IPS-18a (cell line): Measurements from ENCODE around the gene DMD.
"Not testable (repeated sequence)": the region's sequence is repeated elsewhere in the genome, so short reads cannot be mapped to it uniquely, and the experiment has no call there.

ENCODE experiments used
- H3K27ac ChIP-seq: one replicate; pipeline ENCODE4 v1.5.1; 2013; ENCODE audit warnings: low read length
- H3K27me3 ChIP-seq: one replicate; pipeline ENCODE4 v1.6.1; 2013; ENCODE audit warnings: mild to moderate bottlenecking, low read length; ENCODE audit not compliant: control insufficient read depth, insufficient read depth
- H3K36me3 ChIP-seq: one replicate; pipeline ENCODE4 v1.6.1; 2013; ENCODE audit warnings: low read depth, low read length; ENCODE audit not compliant: control insufficient read depth
- H3K4me1 ChIP-seq: one replicate; pipeline ENCODE4 v1.6.1; 2013; ENCODE audit warnings: low read depth, low read length; ENCODE audit not compliant: control insufficient read depth
- H3K4me3 ChIP-seq: one replicate; pipeline ENCODE4 v1.5.1; 2013; ENCODE audit warnings: low read length
- H3K9ac ChIP-seq: one replicate; pipeline ENCODE4 v1.6.1; 2013; ENCODE audit warnings: mild to moderate bottlenecking, low read length, moderate library complexity
- H3K9me3 ChIP-seq: one replicate; pipeline ENCODE4 v1.6.1; 2013; ENCODE audit warnings: low read depth, low read length; ENCODE audit not compliant: control insufficient read depth

The DMD gene

GRCh38 chrX:32533848-32534247 is 677.5 kb downstream of the DMD start:
- no peaks in the 10 kb centered on the region for H3K36me3 ChIP-seq

DNA sequence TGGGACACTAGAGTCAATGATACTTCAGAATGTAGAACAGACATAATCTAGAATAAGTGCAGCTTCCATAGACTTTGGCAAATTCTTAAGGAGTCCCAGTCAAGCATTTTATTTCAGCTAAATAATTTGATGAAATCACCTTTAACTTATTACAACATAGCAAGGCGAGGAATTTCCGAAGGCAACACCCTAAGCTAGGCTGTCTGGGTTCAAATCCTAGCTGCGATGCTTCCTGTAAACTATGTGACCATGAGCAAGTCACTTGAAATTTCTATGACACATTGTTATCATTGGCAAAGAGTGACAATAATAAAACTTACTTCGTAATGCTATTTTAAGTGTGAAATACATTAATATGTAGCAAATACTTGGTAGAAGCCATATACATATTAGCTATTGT is 679.1 kb downstream of the DMD start:
- Histone ChIP-seq H3K9me3 (no peaks in the 10 kb centered on the region), H3K4me3 (no peak overlapping the region), H3K4me1 (no peaks in the 10 kb centered on the region), H3K27me3 (no peaks in the 10 kb centered on the region), H3K36me3 (no peaks in the 10 kb centered on the region), H3K27ac (no peak overlapping the region), H3K9ac (no peak overlapping the region)

More at GRCh38 chrX:32533848-32534247, 677.5 kb downstream of the DMD start:
- Histone ChIP-seq H3K27ac (no peak overlapping the region), H3K9ac (no peak overlapping the region), H3K27me3 (no peaks in the 10 kb centered on the region), H3K9me3 (no peaks in the 10 kb centered on the region), H3K4me3 (no peak overlapping the region), H3K4me1 (peaks cover 5% of the 10 kb centered on the region)

DNA sequence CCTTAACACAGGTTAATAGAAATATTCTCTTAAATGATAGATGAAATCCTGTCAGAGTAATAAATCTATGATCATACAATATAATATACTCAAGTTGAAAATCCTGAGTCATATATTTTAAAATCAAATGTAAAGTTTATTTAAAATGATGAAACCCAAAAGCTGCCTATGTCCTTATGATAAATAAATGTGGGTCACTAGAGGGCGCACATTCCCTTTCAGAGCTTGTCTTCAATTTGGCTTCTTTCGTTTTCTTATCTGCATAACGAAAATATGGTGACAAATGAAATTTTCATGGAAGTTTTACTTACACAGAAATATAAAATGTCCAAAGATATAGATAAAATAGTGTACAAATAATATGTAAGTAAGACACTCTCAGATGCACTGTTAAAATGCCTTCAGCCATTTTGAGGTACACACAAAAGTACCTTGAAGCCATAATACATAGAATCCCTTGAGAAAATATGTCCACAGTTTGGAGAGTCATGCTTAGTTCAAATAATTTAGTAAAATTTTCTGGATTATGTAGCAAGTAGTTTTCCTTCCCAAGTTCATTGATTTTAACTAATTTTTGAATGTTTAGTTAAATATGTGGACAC is 680.4 kb downstream of the DMD start:
- no peak overlapping the region for H3K9ac ChIP-seq
- H3K4me1 ChIP-seq, result no peaks in the 10 kb centered on the region
- no peaks in the 10 kb centered on the region for H3K27me3 ChIP-seq
- H3K36me3 ChIP-seq, result no peaks in the 10 kb centered on the region
- no peak overlapping the region for H3K27ac ChIP-seq
- no peaks in the 10 kb centered on the region for H3K9me3 ChIP-seq
- no peak overlapping the region for H3K4me3 ChIP-seq

- not testable (repeated sequence) for H3K9ac ChIP-seq, H3K27ac ChIP-seq, H3K9me3 ChIP-seq, H3K4me1 ChIP-seq, H3K4me3 ChIP-seq, H3K27me3 ChIP-seq, H3K36me3 ChIP-seq
Measured at GRCh38 chrX:32528451-32528850, 682.9 kb downstream of the DMD start.

GRCh38 chrX:32525234-32525633 is 686.1 kb downstream of the DMD start:
- H3K4me3 ChIP-seq, result no peak overlapping the region
- H3K9me3 ChIP-seq, result no peaks in the 10 kb centered on the region
- H3K27me3 ChIP-seq, result no peaks in the 10 kb centered on the region
- H3K27ac ChIP-seq, result no peak overlapping the region
- no peak overlapping the region for H3K9ac ChIP-seq
- H3K36me3 ChIP-seq, result no peaks in the 10 kb centered on the region
- H3K4me1 ChIP-seq, result no peaks in the 10 kb centered on the region

DNA sequence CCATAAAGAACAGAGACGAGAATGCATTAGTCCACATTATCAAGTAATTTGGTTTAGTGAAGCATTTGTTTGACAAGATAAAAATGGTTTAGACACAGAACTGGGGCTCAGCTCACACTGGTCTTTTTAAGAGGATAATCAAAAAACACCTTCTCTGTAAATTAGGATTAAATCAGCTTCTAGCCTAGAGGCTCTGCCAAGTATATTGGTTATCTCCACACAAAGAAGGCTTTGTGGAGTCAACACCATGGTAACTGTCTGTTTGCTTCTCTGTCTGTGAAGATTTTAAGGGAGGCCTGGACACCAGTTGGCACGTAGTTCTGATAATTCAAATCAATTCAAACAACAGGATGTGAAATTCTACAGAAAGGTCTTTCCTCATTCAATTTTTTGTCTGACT is 687.0 kb downstream of the DMD start:
- H3K27ac ChIP-seq, result no peak overlapping the region
- H3K27me3 ChIP-seq, result no peaks in the 10 kb centered on the region
- no peaks in the 10 kb centered on the region for H3K36me3 ChIP-seq
- no peak overlapping the region for H3K4me3 ChIP-seq
- no peaks in the 10 kb centered on the region for H3K9me3 ChIP-seq
- no peaks in the 10 kb centered on the region for H3K4me1 ChIP-seq
- no peak overlapping the region for H3K9ac ChIP-seq

- Histone ChIP-seq H3K9ac (no peak overlapping the region), H3K4me3 (no peak overlapping the region), H3K9me3 (no peaks in the 10 kb centered on the region), H3K4me1 (no peaks in the 10 kb centered on the region), H3K27me3 (no peaks in the 10 kb centered on the region), H3K27ac (no peak overlapping the region), H3K36me3 (no peaks in the 10 kb centered on the region)
Measured at GRCh38 chrX:32520789-32521188, 690.6 kb downstream of the DMD start.

GRCh38 chrX:32514986-32515385 is 696.4 kb downstream of the DMD start:
- Histone ChIP-seq H3K4me1 (no peaks in the 10 kb centered on the region), H3K9me3 (no peaks in the 10 kb centered on the region), H3K27me3 (no peaks in the 10 kb centered on the region), H3K9ac (no peak overlapping the region), H3K36me3 (no peaks in the 10 kb centered on the region), H3K27ac (no peak overlapping the region), H3K4me3 (no peak overlapping the region)

DNA sequence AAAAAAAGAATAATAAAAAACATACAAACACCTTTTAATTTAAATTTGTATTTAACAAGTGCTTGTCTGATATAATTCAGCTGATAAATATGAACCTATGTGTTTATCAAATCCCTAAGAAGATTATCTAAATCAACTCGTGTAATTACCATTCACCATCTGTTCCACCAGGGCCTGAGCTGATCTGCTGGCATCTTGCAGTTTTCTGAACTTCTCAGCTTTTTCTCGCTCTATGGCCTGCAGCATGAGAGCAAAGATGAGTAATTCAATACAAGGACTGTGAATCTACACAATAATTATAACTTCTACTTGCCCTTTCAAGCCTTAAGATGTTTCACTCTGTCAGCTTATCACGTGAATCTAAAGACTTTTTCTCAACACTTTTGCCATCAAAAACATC is 709.7 kb downstream of the DMD start:
- peaks cover 3% of the 10 kb centered on the region for H3K9me3 ChIP-seq
- no peaks in the 10 kb centered on the region for H3K27me3 ChIP-seq
- H3K27ac ChIP-seq, result no peak overlapping the region

GRCh38 chrX:32496671-32497070 is 714.7 kb downstream of the DMD start:
- Histone ChIP-seq H3K36me3 (no peaks in the 10 kb centered on the region), H3K9ac (no peak overlapping the region), H3K9me3 (no peaks in the 10 kb centered on the region), H3K27ac (no peak overlapping the region), H3K27me3 (no peaks in the 10 kb centered on the region), H3K4me1 (no peaks in the 10 kb centered on the region), H3K4me3 (no peak overlapping the region)

More for the DNA sequence above, 709.7 kb downstream of the DMD start:
- Histone ChIP-seq H3K9ac (no peak overlapping the region), H3K4me1 (no peaks in the 10 kb centered on the region), H3K4me3 (no peak overlapping the region), H3K36me3 (no peaks in the 10 kb centered on the region)

- H3K27me3 ChIP-seq, result no peaks in the 10 kb centered on the region
- H3K9me3 ChIP-seq, result no peaks in the 10 kb centered on the region
- no peak overlapping the region for H3K4me3 ChIP-seq
Measured at GRCh38 chrX:32495855-32496254, 715.5 kb downstream of the DMD start.

DNA sequence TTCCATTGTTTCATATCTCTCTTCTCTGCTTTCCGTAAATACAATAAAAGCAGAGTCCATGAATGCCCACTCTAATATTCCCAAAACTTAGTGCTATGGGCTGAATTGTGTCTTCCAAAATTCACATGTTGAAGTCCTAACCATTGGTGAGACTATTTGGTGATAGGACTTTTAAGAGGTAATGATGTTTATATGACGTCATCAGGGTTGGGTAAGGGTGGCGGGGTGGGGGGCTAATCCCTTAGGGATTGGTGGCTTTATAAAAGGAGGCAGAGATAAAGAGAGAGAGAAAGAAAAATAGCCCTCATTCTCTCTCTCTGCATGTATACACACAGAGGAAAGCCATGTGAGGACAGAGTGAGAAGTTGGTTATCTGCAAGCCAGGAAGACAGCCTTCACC is 722.2 kb downstream of the DMD start:
- H3K9me3 ChIP-seq, result no peaks in the 10 kb centered on the region
- no peak overlapping the region for H3K9ac ChIP-seq
- H3K4me1 ChIP-seq, result no peaks in the 10 kb centered on the region
- H3K4me3 ChIP-seq, result no peak overlapping the region
- H3K36me3 ChIP-seq, result no peaks in the 10 kb centered on the region
- no peak overlapping the region for H3K27ac ChIP-seq
- H3K27me3 ChIP-seq, result no peaks in the 10 kb centered on the region

More at GRCh38 chrX:32495855-32496254, 715.5 kb downstream of the DMD start:
- Histone ChIP-seq H3K27ac (no peak overlapping the region), H3K4me1 (no peaks in the 10 kb centered on the region), H3K9ac (no peak overlapping the region), H3K36me3 (no peaks in the 10 kb centered on the region)
